HTERT RPE-1 (cell line): Measurements from ENCODE around the gene HOXA3.

Experiments
- in situ Hi-C: fragments of 300-500 bp; cut with MboI; formaldehyde crosslinking; loops from 4 replicates; pipeline ENCODE4 v1.14.3; 2020; ENCODE audit warnings: low sequenced_read_pairs

Gene HOXA3

DNA sequence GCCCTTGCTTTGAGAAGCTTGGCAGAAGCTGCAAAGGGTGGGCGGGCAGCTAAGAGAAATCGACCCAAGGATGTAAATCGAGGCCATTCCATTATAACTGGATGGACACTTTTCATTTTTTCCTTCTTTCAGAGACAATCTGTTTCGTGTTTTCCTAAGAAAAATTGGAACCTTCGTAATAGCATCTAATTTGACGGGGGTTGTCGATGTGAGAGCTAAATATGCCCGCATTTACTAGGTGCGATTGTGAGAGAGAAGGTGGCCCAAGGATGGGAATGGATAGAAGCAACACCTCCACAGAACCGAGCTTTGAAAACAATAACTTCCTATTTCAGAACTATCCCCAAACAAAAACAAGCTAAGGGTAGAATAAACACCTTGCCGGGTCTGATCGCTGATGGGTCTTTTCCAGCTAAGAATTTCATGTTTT, 21.0 kb downstream of the HOXA3 start:
- in situ Hi-C loops = no loop called here

DNA sequence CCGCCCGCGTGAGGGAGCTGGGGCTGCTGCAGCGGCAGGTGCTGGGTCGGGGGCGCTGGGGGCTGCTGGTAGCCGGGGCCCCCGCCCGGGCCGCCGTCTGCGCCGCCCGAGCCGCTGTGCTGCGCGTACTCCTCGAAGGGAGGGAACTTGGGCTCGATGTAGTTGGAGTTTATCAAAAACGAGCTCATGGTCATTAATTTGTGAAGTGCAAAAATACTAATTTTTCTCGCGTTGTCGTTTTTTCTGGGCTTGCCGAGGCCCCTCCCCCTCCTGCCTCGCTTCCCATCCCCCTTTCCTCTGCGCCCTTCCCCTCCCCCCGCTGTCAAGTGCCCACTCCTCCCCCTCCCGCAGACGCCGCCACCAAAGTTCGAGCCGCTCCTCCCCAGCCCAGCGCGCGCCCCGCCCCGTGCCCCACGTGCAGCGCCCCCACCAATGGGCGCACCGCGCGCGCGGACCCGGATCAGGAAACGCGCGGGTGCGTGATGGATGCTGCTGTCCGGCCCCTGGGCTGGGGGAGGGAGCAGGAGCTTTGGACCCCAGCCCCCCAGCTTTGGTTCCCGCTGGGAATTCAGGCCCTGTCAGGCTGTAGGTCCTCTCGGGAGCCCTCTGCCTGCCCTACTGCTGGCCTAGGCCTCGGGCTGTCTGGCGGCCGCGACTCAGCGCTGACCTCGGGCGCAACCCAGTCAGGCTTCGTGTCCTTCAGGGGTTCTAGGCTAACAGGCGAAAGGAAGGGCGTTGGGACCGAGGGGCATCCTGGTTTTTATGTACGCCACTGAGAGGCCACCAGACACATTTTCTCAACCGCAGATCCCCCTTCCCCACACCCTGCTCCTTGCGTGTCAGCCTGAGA, 21.6 kb downstream of the HOXA3 start, which contains the start of gene HOXA4:
TSS of gene HOXA4 (minus strand) at position 218 of the 850 bp plus-strand sequence. CDS start at position 194, 24 bp downstream.
- in situ Hi-C loops = no loop called here

DNA sequence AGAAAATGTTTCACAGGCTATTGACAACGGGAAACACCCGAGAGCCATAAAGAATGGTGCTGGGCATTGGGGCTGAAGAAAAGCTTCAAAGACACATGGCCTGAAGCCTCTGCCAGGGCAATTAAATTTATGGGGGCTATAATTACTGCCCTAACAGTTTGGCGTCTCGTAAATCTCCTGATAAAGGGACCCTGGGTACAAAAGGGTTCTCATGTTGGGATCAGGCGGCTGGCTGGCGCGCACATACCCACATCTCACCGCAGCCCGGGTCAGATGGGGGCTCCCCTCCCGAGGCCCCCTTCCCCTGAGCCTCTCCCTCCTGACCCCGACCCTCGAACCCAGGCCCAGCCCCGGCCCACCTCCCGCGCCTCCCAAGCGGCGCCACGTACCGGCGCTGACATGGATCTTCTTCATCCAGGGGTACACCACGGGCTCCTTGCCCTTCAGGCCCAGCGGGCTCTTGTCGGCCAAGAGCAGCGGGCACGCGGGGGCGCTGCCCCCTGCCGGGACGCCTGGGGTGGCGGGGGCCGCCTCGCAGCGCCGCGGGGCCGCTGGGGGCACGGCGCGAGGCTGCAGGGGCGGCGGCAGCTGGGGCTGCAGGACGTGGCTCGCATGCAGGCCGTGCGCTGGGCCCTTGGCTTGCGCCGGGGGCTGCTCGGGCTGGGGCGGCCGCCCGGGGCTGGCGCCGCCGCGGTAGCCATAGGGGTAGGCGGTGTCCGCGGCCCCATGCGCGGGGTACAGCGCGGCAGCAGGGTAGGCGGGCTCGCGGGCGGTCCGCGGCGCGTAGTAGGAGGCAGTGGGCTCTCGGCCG, 22.4 kb downstream of the HOXA3 start:
- in situ Hi-C loops = no loop called here

DNA sequence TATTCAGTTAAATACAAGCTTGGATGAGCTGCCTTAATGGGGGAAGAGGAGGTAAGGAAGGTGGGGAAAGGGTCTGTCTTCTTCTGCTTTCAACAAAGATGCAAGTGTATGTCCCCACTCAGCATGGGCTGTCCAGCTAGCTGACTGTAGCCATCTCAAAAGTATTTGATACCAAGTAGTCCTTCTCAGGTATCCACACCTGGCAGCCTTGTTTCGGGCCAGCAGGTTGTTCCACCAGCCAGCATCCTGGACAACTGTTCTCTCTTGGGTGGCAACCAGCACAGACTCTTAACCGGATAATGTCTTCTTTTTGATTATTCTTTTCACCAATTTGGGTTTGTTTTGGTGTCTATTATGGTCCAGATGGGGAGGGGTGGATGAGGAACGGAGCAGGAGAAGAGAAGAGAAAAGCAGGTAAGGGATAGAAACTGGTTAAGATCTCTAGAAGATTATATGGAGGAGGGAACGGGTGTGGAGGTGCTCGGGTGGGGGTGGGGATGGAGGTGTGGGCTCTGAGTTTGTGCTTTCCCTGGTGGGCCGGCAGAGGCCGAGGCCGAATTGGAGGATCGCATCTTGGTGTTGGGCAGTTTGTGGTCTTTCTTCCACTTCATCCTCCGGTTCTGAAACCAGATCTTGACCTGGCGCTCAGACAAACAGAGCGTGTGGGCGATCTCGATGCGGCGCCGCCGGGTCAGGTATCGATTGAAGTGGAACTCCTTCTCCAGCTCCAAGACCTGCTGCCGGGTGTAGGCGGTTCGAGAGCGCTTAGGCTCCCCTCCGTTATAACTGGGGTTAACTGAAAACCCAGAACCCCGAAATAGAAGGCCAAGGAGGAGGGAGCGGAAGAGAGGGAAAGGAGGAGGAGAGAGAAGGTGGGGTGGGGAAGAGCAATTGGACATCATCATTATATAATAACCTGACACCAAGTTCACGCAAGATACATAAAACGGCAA, 23.3 kb downstream of the HOXA3 start:
- in situ Hi-C loops = no loop called here

DNA sequence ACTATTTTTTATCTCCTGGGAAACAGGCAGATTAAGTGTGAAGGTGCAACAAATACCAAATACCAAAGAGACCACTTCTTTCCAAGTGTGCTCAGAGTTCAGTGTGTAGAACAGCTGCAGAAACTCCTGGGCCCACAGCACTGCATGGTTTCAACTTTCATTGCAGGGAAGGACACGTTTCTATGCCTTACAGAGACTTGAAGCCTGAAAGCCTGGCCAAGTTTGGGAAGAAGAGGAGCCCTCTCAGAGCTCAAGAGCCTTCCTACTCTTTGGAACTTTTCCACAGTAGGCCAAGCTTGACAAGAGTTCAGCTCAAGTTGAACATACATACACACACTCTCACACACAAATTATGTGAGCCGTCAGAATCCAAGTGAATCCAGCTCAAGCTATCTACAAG, 24.3 kb downstream of the HOXA3 start:
- in situ Hi-C loops = no loop called here

DNA sequence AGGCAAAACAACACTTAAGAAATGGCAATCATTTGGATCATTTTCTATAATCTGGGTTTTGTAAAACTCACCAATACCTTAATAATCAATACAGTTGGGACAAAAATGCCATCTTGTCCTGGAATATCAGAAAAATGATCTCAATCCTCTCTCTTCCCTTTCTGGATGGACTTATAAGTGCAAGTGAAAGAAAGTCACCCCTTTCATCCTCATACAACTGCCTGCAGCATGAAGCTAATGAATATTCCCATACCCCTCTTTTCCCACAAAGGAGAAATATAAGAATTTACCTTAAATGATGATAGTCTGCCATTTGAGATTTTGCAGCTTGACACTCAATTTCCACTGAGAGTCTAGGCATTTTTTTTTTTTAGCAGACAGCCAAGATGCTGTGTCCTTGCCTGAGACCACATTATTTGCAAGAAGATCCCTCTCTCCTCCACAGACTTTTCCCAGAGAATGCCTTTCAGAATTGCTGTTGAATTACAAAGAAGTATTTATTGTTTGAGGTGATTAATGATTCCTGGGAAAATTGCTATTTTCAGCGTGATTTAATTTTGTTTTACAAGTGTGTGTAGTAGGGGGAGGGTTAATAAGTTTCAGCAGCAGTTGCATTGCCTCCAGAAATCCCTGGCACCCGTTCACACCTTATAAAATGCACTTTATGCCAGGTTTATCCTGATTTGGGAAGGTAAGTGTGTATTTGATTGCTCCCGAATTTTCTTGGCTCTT, 25.6 kb downstream of the HOXA3 start:
- in situ Hi-C loops = no loop called here

DNA sequence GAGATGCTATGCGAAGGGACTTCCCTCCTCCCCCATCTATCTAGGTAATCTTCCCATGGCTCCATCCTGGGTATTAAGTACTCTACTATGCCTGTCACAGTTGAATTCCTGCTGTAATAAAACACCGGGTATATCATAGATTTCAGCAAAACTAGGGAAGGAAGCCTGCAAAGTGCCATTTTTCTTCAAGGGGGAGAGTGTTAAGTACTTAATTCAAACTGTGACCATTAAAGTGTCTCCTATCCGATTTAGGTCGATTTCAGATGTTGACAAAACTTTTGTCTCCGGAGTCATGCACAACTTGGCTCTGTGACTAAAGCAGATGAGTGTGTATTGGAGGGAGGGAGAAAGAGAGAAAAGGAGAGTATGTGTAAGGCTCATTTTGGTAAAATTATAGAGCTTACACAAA, 26.4 kb downstream of the HOXA3 start:
- in situ Hi-C loops = no loop called here

DNA sequence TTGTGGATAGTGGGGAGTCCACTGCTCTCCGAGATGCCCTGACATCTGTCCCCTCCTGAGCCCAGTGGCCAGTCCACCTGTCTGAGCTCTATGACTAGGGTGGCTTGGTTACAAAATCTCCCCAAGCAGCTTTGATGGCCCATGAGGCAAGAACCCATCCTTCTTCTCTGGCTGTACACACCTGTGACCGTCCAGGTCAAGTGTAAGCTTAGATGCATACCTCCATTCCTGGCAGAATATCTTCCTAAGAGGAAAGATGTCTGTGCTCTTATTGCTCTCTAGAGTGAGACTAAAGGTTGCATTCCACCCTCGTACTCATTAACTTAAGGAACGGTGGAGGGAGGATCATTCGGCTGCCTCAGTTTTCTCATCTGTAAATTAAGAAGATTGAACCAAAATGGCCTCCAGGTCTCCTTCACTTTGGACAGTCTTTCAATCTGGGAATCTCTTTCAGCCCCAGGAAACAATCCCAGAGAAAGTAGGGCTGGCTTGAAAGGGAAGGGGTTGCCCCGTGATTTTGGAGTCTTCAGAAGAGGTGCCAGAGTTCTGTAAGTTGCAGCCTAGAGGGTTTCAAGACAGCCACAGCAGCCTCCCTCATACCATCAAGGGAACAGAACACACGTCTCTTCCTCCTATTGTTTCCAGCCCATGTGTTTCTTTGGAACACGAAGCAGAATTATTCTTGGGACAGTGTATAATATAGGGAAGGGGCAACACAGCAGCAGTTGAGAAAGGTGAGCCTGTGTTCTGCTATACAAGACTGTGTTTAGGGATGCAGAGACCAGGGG, 27.3 kb downstream of the HOXA3 start:
- in situ Hi-C loops = no loop called here

DNA sequence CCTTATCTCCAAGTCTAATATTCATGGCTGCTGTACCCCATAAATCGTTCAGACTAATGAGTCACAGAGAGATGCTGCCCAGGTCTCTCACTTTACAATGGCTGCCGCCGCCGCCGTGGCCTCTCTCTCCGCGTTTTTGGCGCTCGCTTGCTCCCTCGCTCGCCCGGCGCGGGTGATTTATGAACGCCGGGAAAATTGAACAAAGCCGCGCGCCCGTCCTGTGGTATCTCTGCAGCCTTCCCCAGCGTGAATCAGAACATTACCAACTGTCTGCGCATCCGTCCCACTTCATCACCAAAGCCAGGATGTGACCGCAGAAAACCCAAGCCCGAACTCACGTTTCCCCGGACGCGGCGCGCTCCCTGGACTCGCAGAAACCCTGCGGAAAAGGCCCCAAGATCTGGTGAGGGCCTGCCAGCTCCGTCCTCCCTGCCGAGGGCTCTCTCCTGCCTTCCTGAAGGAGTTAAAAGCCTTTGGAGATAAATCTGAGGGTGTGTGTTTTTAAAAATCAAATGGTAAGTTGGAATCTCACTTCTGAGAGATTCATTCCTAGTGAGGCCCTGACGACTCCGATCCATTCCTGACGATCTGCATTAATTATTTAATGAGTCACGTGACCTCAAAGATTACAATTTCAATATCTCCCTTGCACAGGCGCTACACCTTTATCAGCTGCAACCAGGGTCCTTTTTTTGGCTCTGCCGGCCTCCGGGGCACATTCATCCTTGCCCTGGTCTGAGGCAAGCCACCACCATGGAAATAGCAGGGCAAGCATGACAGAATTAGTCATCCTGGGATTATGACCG, 28.1 kb downstream of the HOXA3 start:
- in situ Hi-C loops = no loop called here

DNA sequence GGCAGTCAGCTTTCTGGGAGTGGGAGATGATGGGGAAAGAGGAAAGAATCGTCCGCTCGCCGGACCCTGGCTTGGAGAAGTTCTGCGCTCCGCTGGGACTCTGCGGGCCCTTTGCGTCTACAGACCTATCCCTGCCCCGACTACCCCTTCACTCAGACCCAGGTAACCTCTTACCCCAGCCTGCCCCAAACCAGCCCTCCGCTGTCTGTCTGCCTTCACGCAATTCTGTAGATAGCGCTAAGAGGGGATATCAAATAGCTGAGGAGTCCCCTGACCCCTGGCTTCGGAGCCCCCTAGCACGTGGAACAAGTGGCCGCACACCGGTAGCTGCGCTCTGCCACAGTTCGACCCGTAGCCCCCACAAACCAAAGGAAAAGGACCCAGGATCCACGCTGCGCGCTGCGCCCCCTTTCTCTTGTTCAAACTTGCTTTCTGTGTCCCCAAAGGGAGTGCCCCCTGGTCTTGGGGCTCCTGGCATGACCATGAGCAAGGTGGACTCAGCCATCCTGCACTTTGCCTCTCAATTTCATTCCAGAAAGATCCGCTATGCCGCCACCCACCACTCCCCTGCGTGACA, 28.8 kb downstream of the HOXA3 start:
- in situ Hi-C loops = no loop called here

DNA sequence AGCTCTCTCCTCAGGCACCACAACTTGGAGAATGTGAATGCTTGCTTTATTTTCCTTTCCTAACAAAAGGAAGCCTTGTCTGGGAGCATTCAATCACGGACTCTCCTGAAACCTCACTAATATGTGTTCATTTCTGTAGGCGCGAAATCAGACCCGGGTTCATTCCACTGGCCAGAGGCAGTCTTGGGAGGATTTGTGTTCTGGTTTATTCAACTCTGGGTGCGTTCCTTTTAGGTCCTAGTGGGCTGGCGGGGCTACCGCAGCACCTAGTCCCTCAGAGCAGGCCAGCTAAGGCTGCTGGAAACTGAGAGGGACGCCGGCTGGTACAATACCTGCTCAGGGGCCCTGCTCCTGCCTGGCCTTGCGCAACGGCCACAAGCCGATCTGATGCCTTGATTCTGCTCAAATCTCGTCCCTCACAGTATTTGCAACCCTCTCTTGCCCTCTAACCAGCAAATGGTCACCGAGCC, 29.3 kb downstream of the HOXA3 start:
- in situ Hi-C loops = no loop called here

DNA sequence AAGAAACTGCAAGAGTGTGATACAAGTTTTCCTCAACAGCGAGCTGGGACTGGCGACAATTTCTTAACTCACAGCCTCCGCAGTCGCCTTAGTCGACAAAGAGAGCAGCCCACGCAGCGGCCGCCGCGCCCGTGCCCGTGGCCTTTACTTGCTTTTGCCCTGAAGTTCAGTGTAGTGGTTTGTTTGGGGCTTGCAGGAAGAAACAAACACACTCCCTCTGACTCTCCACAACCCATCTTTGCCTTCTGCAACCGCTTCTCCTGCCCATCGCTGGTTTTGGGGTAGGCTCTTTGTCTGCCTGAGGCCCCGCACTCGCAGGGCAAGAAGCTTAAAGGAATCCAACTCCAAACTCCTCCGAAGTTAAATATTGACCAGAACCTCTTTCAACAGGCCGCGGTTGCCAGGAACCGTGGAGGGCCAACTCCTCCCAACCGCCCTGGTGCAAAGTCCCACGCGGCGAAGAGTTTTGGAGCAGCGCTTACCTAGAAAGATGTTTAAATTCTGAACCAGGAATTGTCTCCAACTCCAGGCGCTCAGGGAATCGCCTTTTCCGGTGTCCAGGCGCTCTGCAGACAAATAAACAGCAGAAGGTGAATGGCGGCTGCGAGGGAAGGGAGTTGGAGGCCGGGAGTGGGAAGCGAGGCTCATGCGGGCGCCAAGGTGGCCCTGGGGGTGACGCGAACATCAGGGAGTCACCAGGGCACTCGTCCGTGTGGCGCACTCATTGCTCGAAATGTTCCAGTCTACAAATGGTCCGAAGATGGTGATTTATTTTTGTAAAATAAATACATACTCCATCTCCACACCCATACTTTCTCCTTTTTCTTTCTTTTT, 30.1 kb downstream of the HOXA3 start:
- in situ Hi-C loops = no loop called here

DNA sequence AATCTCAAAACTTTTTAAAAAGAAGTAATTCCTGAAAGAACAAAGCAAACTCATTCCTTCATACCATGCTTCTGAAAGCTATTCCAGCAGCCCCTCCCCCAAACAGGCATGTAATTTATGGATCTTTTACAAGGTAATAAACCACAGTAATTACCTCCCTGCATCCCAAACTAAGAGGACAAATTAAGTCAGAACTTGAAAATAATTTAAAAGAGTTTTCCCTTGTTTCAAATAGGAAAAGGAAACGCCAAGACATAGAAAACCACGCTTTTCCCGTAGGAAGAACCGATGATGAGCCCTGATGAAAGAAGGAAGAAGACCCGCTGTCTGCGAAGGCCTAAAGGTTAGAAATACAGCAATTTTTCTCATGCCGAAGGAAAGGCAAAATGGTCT, 30.7 kb downstream of the HOXA3 start:
- in situ Hi-C loops = no loop called here

DNA sequence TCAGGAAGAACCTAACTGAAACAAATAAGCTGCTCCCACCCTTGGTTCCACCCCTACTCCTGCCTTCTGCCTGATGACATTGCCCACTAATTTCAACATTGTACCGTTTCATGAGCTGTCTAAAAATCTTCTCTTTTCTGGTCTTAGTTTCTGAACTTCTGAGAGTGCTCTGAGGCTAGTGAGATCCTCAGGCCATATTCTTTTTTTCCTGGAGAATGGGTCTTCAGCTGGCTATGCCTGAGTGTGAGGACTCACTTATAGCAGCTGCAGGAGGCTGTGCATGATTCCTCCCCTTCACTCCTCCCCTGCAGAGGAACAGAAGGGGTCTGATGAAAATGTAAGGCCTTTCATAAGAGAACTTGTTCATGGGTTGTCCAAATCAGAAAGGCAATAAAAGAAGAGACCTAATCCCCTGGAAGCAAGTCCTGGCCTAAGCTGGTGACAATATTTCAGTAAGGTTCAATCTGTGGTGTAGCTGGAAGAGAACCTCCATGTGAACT, 32.9 kb downstream of the HOXA3 start:
- in situ Hi-C loops = no loop called here

DNA sequence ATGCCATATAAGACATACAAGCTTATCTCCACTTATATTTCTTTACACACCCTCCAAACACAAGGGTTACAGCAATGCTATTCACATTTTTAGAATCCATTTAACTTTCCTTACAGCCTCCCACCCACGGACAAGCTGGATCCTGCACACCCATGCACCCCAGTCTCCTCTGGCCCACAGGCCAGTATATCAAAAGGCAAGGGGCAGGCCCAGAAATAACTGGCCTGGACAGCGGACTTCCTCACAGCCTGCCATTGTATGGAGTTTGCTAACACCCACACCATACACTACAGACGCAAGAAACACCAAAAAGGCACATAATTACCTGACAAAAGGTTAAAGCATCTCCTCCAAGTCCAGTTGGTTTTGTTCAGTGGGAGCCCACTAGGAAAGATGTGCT, 33.8 kb downstream of the HOXA3 start:
- in situ Hi-C loops = no loop called here

DNA sequence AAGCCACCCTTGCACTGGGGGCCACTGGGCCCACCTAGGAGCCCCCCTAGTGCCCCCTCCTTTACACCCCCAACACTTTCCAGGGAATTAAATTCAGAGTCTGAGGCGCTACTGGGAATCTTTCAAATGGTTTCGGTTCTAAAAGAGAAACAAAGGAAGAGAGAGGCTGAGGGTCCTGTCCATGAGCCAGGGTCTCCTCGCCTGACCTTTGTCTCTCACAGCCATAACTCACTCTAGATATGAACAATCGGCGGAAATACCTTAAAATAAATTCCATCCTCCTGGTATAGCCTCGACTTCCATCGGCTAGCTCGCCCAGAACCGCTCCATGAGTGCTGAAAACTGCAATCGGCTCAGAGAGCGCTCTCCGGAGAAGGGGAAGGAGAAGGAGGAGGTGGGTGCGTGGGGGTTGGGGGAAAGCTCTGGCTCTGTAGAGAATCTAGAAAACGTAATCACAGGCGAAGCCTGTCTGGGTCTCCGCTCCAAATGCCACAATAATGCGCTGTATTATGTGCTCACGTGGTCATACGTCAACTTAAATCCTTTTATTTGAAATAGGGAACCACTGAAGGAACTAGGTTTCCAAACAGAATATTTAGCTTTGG, 34.4 kb downstream of the HOXA3 start:
- in situ Hi-C loops = no loop called here
